CD14-positive monocyte (primary cell): ENCODE measurements around the gene TNFRSF4. TPM values are rescaled to one million over a fixed set of nuclear protein-coding genes. Genes with fewer than 3 reads are reported as not detected.

Experiments used
- DNase-seq, 3 donors: peaks; one replicate each; pipeline ENCODE4 v3.0.0-alpha.2; 2011 to 2022
- H2AFZ ChIP-seq: 2 replicates; pipeline ENCODE4 v1.6.0; 2012; ENCODE audit warnings: mild to moderate bottlenecking, low read depth, low read length, inconsistent platforms; ENCODE audit not compliant: insufficient read depth, poor library complexity, severe bottlenecking
- H3K27ac ChIP-seq, 2 donors: 1 replicate in 1 of 2; 2 replicates in 1 of 2; pipeline ENCODE4 v1.5.1; 2012 to 2013; ENCODE audit warnings: low read length in 2 of 2, control low read depth in 1 of 2, inconsistent platforms in 1 of 2, low read depth in 1 of 2, mild to moderate bottlenecking in 1 of 2
- H3K27me3 ChIP-seq, 2 donors: one replicate each; pipeline versions ENCODE4 v1.6.0 to v1.6.1; 2011 to 2013; ENCODE audit warnings: low read length in 2 of 2; ENCODE audit not compliant: control insufficient read depth in 2 of 2, insufficient read depth in 2 of 2
- H3K36me3 ChIP-seq, 2 donors: replicated peaks in 1 of 2; 1 replicate in 1 of 2; 2 replicates in 1 of 2; pipeline versions ENCODE4 v1.5.1 to v1.6.1; 2012 to 2013; ENCODE audit warnings: low read length in 2 of 2, control low read depth in 1 of 2, inconsistent platforms in 1 of 2, mild to moderate bottlenecking in 1 of 2; ENCODE audit not compliant: insufficient read depth in 2 of 2, control insufficient read depth in 1 of 2
- H3K4me1 ChIP-seq, 2 donors: 1 replicate in 1 of 2; 2 replicates in 1 of 2; pipeline versions ENCODE4 v1.5.1 to v1.6.1; 2012 to 2013; ENCODE audit warnings: low read length in 2 of 2, control low read depth in 1 of 2, inconsistent platforms in 1 of 2, mild to moderate bottlenecking in 1 of 2, moderate library complexity in 1 of 2; ENCODE audit not compliant: insufficient read depth in 2 of 2, control insufficient read depth in 1 of 2
- H3K4me2 ChIP-seq: replicated peaks from 2 replicates; pipeline ENCODE3; 2012; ENCODE audit warnings: low read length, moderate library complexity, mild to moderate bottlenecking; ENCODE audit not compliant: poor library complexity, severe bottlenecking; ENCODE audit errors: extremely low read depth
- H3K4me3 ChIP-seq, 3 experiments: fragments of 200-600 bp in 1 of 3; sonication (generic) in 1 of 3; replicated peaks in 1 of 3; 1 replicate in 2 of 3; 2 replicates in 1 of 3; pipeline ENCODE4 v1.5.1; 2011 to 2013; ENCODE audit warnings: low read length in 3 of 3, mild to moderate bottlenecking in 3 of 3, control low read depth in 2 of 3, low read depth in 2 of 3, inconsistent platforms in 1 of 3, moderate library complexity in 1 of 3
- H3K79me2 ChIP-seq: 2 replicates; pipeline ENCODE4 v1.6.0; 2012; ENCODE audit warnings: mild to moderate bottlenecking, control low read depth, inconsistent platforms, low read length, moderate library complexity; ENCODE audit not compliant: insufficient read depth
- H3K9ac ChIP-seq: 2 replicates; pipeline ENCODE4 v1.6.0; 2017; ENCODE audit warnings: low read length, mild to moderate bottlenecking; ENCODE audit not compliant: insufficient read depth, poor library complexity, severe bottlenecking
- H3K9me3 ChIP-seq, 2 donors: replicated peaks in 1 of 2; 1 replicate in 1 of 2; 2 replicates in 1 of 2; pipeline versions ENCODE4 v1.5.1 to v1.6.1; 2012 to 2013; ENCODE audit warnings: low read length in 2 of 2, control low read depth in 1 of 2; ENCODE audit not compliant: control insufficient read depth in 1 of 2, insufficient read depth in 1 of 2
- H4K20me1 ChIP-seq: 2 replicates; pipeline ENCODE4 v1.6.0; 2012; ENCODE audit warnings: mild to moderate bottlenecking, low read length, control low read depth, moderate library complexity; ENCODE audit not compliant: insufficient read depth
- H3K27ac Mint-ChIP-seq, 7 donors: one replicate each; pipeline ENCODE4 v1.8.0; 2020; ENCODE audit warnings: mild to moderate bottlenecking in 7 of 7, mixed read lengths in 7 of 7, moderate library complexity in 6 of 7, inconsistent platforms in 2 of 7
- H3K27me3 Mint-ChIP-seq, 3 donors: one replicate each; pipeline ENCODE4 v1.8.0; 2021 to 2022; ENCODE audit warnings: low read depth in 3 of 3, mild to moderate bottlenecking in 3 of 3, mixed read lengths in 3 of 3, moderate library complexity in 3 of 3, inconsistent platforms in 1 of 3
- H3K36me3 Mint-ChIP-seq, 2 donors: one replicate each; pipeline ENCODE4 v1.8.0; 2020; ENCODE audit warnings: mixed read lengths in 2 of 2, inconsistent platforms in 1 of 2, mild to moderate bottlenecking in 1 of 2
- H3K4me1 Mint-ChIP-seq: one replicate; pipeline ENCODE4 v1.8.0; 2020; ENCODE audit warnings: mild to moderate bottlenecking, mixed read lengths
- H3K4me3 Mint-ChIP-seq, 2 donors: one replicate each; pipeline ENCODE4 v1.8.0; 2020; ENCODE audit warnings: mild to moderate bottlenecking in 2 of 2, mixed read lengths in 2 of 2, moderate library complexity in 1 of 2
- H3K9me3 Mint-ChIP-seq, 7 donors: one replicate each; pipeline ENCODE4 v1.8.0; 2020 to 2022; ENCODE audit warnings: mixed read lengths in 7 of 7, mild to moderate bottlenecking in 6 of 7, moderate library complexity in 6 of 7, inconsistent platforms in 2 of 7
- WGBS: methylation state at CpG from one replicate; pipeline ENCODE4 v1.1.5; 2013; ENCODE audit warnings: missing lambda C conversion rate; ENCODE audit not compliant: insufficient coverage; 5-methylcytosine and 5-hydroxymethylcytosine counted together
- intact Hi-C, 2 donors: fragments of 100-400 bp; cut with micrococcal nuclease; formaldehyde crosslinking; loops; one replicate each; pipeline versions ENCODE4 v1.15.0 to v1.15.1; 2023
- polyA plus RNA-seq, 3 donors: library from polyadenylated mRNA; depleted of rRNA in 1 of 3; unstranded in 2 of 3; stranded (reverse) in 1 of 3; fragments of 300-500 nt in 2 of 3; fragments of >200 nt in 1 of 3; fragmentation: Illumina TruSeq in 2 of 3; gene quantifications; 1 replicate in 2 of 3; 2 replicates in 1 of 3; pipeline ENCODE4 v1.2.3, GENCODE V29; 2012 to 2021
- TF ChIP-seq, protein P1 (sequence below): fragments of 200-600 bp; IDR thresholded peaks from one replicate; pipeline ENCODE4 v1.8.0; 2022; ENCODE audit warnings: antibody characterized with exemption, mild to moderate bottlenecking

Gene TNFRSF4
- polyA plus RNA-seq, 3 donors = 0.05 TPM; not detected in 2

DNA sequence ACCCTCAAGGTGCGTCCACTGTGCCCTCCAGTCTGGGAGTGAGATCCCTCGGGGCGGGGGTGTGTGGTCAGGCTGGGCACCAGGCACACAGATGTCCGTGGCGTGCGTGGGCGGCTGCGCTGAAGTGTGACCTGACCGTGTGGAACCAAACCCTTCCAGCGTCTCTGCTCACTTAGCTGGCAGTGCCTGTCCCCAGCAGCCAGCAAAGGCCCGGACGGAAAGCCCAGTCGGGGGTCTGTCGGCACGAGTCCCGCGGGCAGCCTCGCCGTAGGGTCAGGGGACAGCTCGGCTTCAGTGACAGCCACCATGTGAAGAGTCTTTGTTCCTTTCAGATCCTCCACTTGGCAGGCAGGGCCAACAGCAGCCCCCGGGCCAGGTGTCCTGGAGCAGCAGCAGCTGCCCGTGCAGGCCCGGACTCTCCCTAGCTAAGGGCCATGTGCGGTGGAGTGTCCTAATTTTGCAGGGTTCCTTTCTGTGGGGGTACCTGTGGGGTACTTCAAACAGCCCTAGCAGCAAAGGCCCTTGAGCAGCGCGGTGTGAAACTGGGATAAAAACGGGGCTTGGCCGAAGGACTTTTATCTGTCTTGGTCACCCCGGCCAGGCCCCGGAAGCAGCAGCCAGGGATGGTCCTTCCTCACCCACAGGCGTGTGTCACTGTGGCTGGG lies 28.7 kb downstream of the TNFRSF4 start:
- TF ChIP-seq, protein P1, sequence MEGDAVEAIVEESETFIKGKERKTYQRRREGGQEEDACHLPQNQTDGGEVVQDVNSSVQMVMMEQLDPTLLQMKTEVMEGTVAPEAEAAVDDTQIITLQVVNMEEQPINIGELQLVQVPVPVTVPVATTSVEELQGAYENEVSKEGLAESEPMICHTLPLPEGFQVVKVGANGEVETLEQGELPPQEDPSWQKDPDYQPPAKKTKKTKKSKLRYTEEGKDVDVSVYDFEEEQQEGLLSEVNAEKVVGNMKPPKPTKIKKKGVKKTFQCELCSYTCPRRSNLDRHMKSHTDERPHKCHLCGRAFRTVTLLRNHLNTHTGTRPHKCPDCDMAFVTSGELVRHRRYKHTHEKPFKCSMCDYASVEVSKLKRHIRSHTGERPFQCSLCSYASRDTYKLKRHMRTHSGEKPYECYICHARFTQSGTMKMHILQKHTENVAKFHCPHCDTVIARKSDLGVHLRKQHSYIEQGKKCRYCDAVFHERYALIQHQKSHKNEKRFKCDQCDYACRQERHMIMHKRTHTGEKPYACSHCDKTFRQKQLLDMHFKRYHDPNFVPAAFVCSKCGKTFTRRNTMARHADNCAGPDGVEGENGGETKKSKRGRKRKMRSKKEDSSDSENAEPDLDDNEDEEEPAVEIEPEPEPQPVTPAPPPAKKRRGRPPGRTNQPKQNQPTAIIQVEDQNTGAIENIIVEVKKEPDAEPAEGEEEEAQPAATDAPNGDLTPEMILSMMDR = no peak
- no peak overlapping the region for H3K27ac Mint-ChIP-seq

DNA sequence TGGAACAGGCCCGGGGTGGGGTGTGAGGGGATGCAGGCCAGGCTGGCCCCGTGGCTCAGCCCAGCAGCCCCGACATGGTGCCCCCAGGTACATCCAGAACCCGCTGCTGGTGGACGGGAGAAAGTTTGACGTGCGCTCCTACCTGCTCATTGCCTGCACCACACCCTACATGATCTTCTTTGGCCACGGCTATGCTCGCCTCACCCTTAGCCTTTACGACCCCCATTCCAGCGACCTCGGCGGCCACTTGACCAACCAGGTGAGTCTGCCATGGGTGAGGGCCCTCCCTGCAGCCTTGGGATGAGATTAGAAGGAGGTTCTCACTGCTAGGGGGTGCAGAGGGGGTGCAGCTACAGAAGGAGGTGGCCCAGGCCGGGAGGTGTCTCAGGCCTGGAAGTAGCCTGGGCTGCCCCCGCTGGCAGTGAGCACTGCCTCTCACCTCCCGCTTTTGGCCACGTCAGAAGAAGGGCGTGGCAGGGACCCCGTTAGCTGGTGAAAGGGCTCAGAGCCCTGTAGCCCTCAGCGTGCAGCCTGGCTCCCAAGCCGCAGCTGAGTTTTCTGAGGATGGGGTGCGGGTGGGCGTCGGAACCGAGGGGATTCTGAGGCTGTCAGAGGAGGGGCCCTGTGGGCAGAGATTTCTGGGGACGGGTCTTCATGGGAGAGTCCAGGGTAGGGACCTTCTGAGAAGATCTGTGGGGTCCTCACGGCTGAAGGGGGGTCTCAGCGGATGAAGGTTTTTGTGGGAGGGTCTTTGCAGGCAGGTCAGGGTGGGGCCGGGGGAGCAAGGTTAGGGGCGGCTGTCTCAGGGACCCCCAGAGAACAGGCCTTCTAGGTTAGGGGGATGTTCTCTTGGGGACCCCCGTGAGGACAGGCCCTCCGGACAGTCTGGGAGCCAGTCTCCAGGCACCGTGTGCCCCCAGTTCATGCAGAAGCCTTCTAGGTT lies 29.8 kb downstream of the TNFRSF4 start:
- Histone ChIP-seq H3K9ac (no peak overlapping the region), H3K36me3 (no peaks in the 10 kb centered on the region), H3K27me3 (no peaks in the 10 kb centered on the region), H4K20me1 (no peaks in the 10 kb centered on the region), H3K27ac (no peak overlapping the region), H3K4me2 (no peak overlapping the region), H2AFZ (no peak overlapping the region), H3K4me1 (peaks cover 2 to 5% of the 10 kb centered on the region in 2 donors), H3K9me3 (no peaks in the 10 kb centered on the region), H3K79me2 (no peaks in the 10 kb centered on the region), H3K4me3 (no peak overlapping the region)
- no peak for DNase-seq
- H3K4me3 Mint-ChIP-seq = no peak overlapping the region
- peaks cover 2 to 11% (median 3%) of the 10 kb centered on the region in 3 donors for H3K27me3 Mint-ChIP-seq
- H3K9me3 Mint-ChIP-seq = peaks cover 0 to 2% (median 0%) of the 10 kb centered on the region in 7 donors
- intact Hi-C loops = no loop called here
- 94% methylated on average over 14 of the region's 33 CpGs for WGBS
- H3K27ac Mint-ChIP-seq = no peak overlapping the region
- no peaks in the 10 kb centered on the region for H3K36me3 Mint-ChIP-seq
- H3K4me1 Mint-ChIP-seq = peaks cover 3% of the 10 kb centered on the region
- TF ChIP-seq, protein P1 = no peak

More for the DNA sequence above, 28.7 kb downstream of the TNFRSF4 start:
- no peak for DNase-seq
- H2AFZ ChIP-seq = no peak overlapping the region
- H3K79me2 ChIP-seq = no peaks in the 10 kb centered on the region
- H3K4me2 ChIP-seq = no peak overlapping the region
- intact Hi-C loops = no loop called here
- peaks cover 0 to 2% (median 0%) of the 10 kb centered on the region in 7 donors for H3K9me3 Mint-ChIP-seq
- no peaks in the 10 kb centered on the region for H3K36me3 Mint-ChIP-seq
- no peak overlapping the region for H3K27ac ChIP-seq
- no peak overlapping the region for H3K9ac ChIP-seq
- peaks cover 2 to 11% (median 3%) of the 10 kb centered on the region in 3 donors for H3K27me3 Mint-ChIP-seq
- H3K9me3 ChIP-seq = no peaks in the 10 kb centered on the region
- no peaks in the 10 kb centered on the region for H3K27me3 ChIP-seq
- H4K20me1 ChIP-seq = no peaks in the 10 kb centered on the region
- no peak overlapping the region for H3K4me3 Mint-ChIP-seq
- H3K4me3 ChIP-seq = no peak overlapping the region
- H3K4me1 Mint-ChIP-seq = peaks cover 9% of the 10 kb centered on the region
- no peaks in the 10 kb centered on the region for H3K36me3 ChIP-seq
- 94% methylated on average over 27 of the region's 31 CpGs for WGBS
- H3K4me1 ChIP-seq = peaks cover 2 to 10% of the 10 kb centered on the region in 2 donors
